Measurements from ENCODE around the gene GPX4. TPM values are rescaled to one million over a fixed set of nuclear protein-coding genes. Genes with fewer than 3 reads are reported as not detected.
A peak's percentile ranks its signal among the peaks of the same experiment; 100 is the strongest.

GPX4 gene
- total and polyA plus RNA-seq, 9 of the 15 experiments (the other 6 are each of a cell fraction or from before 2014, with no cell fraction given), result 61.4 to 661 (median 349) TPM

GRCh38 chr19:1066748-1067340 is 37.0 kb upstream of the GPX4 start, which contains the start of gene ARHGAP45 (continued):
- TF ChIP-seq, protein P1, sequence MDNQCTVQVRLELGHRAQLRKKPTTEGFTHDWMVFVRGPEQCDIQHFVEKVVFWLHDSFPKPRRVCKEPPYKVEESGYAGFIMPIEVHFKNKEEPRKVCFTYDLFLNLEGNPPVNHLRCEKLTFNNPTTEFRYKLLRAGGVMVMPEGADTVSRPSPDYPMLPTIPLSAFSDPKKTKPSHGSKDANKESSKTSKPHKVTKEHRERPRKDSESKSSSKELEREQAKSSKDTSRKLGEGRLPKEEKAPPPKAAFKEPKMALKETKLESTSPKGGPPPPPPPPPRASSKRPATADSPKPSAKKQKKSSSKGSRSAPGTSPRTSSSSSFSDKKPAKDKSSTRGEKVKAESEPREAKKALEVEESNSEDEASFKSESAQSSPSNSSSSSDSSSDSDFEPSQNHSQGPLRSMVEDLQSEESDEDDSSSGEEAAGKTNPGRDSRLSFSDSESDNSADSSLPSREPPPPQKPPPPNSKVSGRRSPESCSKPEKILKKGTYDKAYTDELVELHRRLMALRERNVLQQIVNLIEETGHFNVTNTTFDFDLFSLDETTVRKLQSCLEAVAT (IDR thresholded peaks at IDR 0.05), result no peak
- TF ChIP-seq RBM25 (IDR thresholded peaks at IDR 0.05; ENCODE audit: low read depth, low read length, severe bottlenecking) (no peak), ZNF398 (CRISPR knock-in tag; IDR thresholded peaks at IDR 0.05) (no peak), NR2F6 (CRISPR knock-in tag; IDR thresholded peaks at IDR 0.05) (no peak), MTA1 (IDR thresholded peaks at IDR 0.05; ENCODE audit: borderline replicate concordance) (no peak), HOMEZ (CRISPR knock-in tag; IDR thresholded peaks at IDR 0.05) (no peak), VEZF1 (CRISPR knock-in tag; IDR thresholded peaks at IDR 0.05) (peak; percentile 40), TRIM28 (IDR thresholded peaks at IDR 0.05) (no peak), JUN (IDR thresholded peaks at IDR 0.05; ENCODE audit: borderline replicate concordance, low read depth, low read length) (no peak), JUN (CRISPR knock-in tag; IDR thresholded peaks at IDR 0.05; ENCODE audit: borderline replicate concordance) (no peak), NFE2L1 (tag; IDR thresholded peaks at IDR 0.05; ENCODE audit: borderline replicate concordance, low read depth) (no peak), BRD4 (IDR thresholded peaks at IDR 0.05) (no peak), YY1 (IDR thresholded peaks at IDR 0.05; ENCODE audit: borderline replicate concordance in 1 of 3, control insufficient read depth in 1 of 3, extremely low read depth in 1 of 3, insufficient read depth in 3 of 3, insufficient read length in 1 of 3, insufficient replicate concordance in 2 of 3, low read depth in 1 of 3, low read length in 2 of 3) (no peak), MLX (CRISPR knock-in tag; conservative IDR thresholded peaks at IDR 0.05) (no peak)
- TF ChIP-seq, protein P2, sequence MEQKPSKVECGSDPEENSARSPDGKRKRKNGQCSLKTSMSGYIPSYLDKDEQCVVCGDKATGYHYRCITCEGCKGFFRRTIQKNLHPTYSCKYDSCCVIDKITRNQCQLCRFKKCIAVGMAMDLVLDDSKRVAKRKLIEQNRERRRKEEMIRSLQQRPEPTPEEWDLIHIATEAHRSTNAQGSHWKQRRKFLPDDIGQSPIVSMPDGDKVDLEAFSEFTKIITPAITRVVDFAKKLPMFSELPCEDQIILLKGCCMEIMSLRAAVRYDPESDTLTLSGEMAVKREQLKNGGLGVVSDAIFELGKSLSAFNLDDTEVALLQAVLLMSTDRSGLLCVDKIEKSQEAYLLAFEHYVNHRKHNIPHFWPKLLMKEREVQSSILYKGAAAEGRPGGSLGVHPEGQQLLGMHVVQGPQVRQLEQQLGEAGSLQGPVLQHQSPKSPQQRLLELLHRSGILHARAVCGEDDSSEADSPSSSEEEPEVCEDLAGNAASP (IDR thresholded peaks at IDR 0.05), result no peak
- TF ChIP-seq, protein P3, sequence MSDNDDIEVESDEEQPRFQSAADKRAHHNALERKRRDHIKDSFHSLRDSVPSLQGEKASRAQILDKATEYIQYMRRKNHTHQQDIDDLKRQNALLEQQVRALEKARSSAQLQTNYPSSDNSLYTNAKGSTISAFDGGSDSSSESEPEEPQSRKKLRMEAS (CRISPR knock-in tag; IDR thresholded peaks at IDR 0.05), result peak; percentile 68
- TF ChIP-seq, protein P4, sequence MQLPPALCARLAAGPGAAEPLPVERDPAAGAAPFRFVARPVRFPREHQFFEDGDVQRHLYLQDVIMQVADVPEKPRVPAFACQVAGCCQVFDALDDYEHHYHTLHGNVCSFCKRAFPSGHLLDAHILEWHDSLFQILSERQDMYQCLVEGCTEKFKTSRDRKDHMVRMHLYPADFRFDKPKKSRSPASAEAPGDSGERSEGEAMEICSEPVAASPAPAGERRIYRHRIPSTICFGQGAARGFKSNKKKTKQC (CRISPR knock-in tag; IDR thresholded peaks at IDR 0.05), result no peak; the same call in 1 of the 2 replicates
